Transverse colon (tissue), 4 donors: Measurements from ENCODE around the gene HOXB4. TPM values are rescaled to one million over a fixed set of nuclear protein-coding genes. Genes with fewer than 3 reads are reported as not detected.

Source experiments
- DNase-seq: peaks from one replicate; pipeline ENCODE4 v3.0.0-alpha.2; 2019
- H3K27ac ChIP-seq, 4 donors: fragments of 200-600 bp; sonication (generic); 2 replicates each; pipeline ENCODE4 v1.5.1; 2016 to 2018; ENCODE audit warnings: inconsistent platforms in 4 of 4
- H3K27me3 ChIP-seq: fragments of 200-600 bp; sonication (generic); 2 replicates; pipeline ENCODE4 v1.5.1; 2017; ENCODE audit warnings: inconsistent platforms
- H3K36me3 ChIP-seq, 4 donors: fragments of 200-600 bp; sonication (generic); 2 replicates each; pipeline ENCODE4 v1.5.1; 2017 to 2019; ENCODE audit warnings: inconsistent platforms in 4 of 4
- H3K4me1 ChIP-seq, 4 donors: fragments of 200-600 bp; sonication (generic); 2 replicates each; pipeline ENCODE4 v1.5.1; 2017 to 2020; ENCODE audit warnings: inconsistent platforms in 4 of 4
- H3K4me3 ChIP-seq, 4 donors: fragments of 200-600 bp; sonication (generic); 1 replicate in 1 of 4; 2 replicates in 3 of 4; pipeline versions ENCODE4 v1.5.1 to v1.6.1; 2017 to 2019; ENCODE audit warnings: inconsistent platforms in 4 of 4
- H3K9me3 ChIP-seq, 2 donors: fragments of 200-600 bp; sonication (generic); 2 replicates each; pipeline ENCODE4 v1.5.1; 2017 to 2019; ENCODE audit warnings: inconsistent platforms in 2 of 2
- EP300 ChIP-seq: sonication (generic); formaldehyde crosslinking; IDR thresholded peaks from one replicate; pipeline ENCODE4 v1.6.1; 2017; ENCODE audit warnings: antibody characterized with exemption, low read depth
- POLR2A ChIP-seq: fragments of 450-650 bp; IDR thresholded peaks from one replicate; pipeline ENCODE4 v1.6.1; 2016; ENCODE audit warnings: antibody characterized with exemption, mild to moderate bottlenecking, moderate library complexity
- POLR2AphosphoS5 ChIP-seq, 3 donors: sonication (generic); formaldehyde crosslinking; IDR thresholded peaks; one replicate each; pipeline ENCODE4 v1.6.1; 2016; ENCODE audit warnings: antibody characterized with exemption in 3 of 3
- WGBS, 2 donors: methylation state at CpG; one replicate each; pipeline ENCODE4 v1.1.5; 2018; ENCODE audit warnings: low coverage in 1 of 2; 5-methylcytosine and 5-hydroxymethylcytosine counted together
- in situ Hi-C, 4 donors: fragments of 200-750 bp; cut with MboI; loops; one replicate each; pipeline versions ENCODE4 v1.15.0 to v1.15.1; 2017; ENCODE audit warnings: low sequenced_read_pairs in 3 of 4, low pct_ligation_motif_present in 1 of 4, low pct_unique_long_range_greater_than_20kb in 1 of 4
- intact Hi-C: fragments of 100-400 bp; cut with DNase I; formaldehyde crosslinking; loops from one replicate; pipeline ENCODE4 v1.15.1; 2023; ENCODE audit warnings: low total_unique reads
- total RNA-seq, 4 donors: library from RNA; depleted of rRNA; stranded (reverse); fragments of >200 nt; gene quantifications; one replicate each; pipeline ENCODE4 v1.1.0, GENCODE V29; 2016
- TF ChIP-seq, protein P1 (sequence below), 5 experiments: fragments of 200-600 bp in 3 of 5; fragments of 450-650 bp in 2 of 5; sonication (generic) in 3 of 5; IDR thresholded peaks; 1 replicate in 2 of 5; 2 replicates in 3 of 5; pipeline ENCODE4 v1.5.1; 2016 to 2017; ENCODE audit warnings: antibody characterized with exemption in 5 of 5, inconsistent platforms in 3 of 5, mild to moderate bottlenecking in 2 of 5, moderate library complexity in 1 of 5

HOXB4 gene
- total RNA-seq, 4 donors from 2014 or later = 1.9 to 4.8 (median 2.0) TPM; not detected in 1

- intact Hi-C loops (no loop called here), in situ Hi-C loops (no loop called here)
- Histone ChIP-seq H3K27me3 (no peaks in the 10 kb centered on the region), H3K36me3 (no peaks in the 10 kb centered on the region), H3K9me3 (no peaks in the 10 kb centered on the region), H3K27ac (peak overlapping the region; percentile 89 to 95 (median 94)), H3K4me3 (no peak overlapping the region), H3K4me1 (peaks cover 48 to 95% (median 70%) of the 10 kb centered on the region in 4 donors)
- WGBS, 2 donors = 58 to 63% methylated on average over 6 to 15 of the region's 15 CpGs
- no peak for DNase-seq
- TF ChIP-seq POLR2A (no peak), POLR2AphosphoS5 (IDR thresholded peaks at IDR 0.05) (no peak), EP300 (no peak)
- TF ChIP-seq, protein P1, sequence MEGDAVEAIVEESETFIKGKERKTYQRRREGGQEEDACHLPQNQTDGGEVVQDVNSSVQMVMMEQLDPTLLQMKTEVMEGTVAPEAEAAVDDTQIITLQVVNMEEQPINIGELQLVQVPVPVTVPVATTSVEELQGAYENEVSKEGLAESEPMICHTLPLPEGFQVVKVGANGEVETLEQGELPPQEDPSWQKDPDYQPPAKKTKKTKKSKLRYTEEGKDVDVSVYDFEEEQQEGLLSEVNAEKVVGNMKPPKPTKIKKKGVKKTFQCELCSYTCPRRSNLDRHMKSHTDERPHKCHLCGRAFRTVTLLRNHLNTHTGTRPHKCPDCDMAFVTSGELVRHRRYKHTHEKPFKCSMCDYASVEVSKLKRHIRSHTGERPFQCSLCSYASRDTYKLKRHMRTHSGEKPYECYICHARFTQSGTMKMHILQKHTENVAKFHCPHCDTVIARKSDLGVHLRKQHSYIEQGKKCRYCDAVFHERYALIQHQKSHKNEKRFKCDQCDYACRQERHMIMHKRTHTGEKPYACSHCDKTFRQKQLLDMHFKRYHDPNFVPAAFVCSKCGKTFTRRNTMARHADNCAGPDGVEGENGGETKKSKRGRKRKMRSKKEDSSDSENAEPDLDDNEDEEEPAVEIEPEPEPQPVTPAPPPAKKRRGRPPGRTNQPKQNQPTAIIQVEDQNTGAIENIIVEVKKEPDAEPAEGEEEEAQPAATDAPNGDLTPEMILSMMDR (IDR thresholded peaks at IDR 0.05) = peak in 2 of 5 experiments; percentile 24 to 29
Measured at GRCh38 chr17:48561884-48562810, 16.0 kb downstream of the HOXB4 start.

GRCh38 chr17:48559840-48560817 is 18.0 kb downstream of the HOXB4 start:
- intact Hi-C loops = no loop called here
- H3K27me3 ChIP-seq = no peaks in the 10 kb centered on the region
- TF ChIP-seq POLR2AphosphoS5 (IDR thresholded peaks at IDR 0.05) = peak in 1 of 3 donors; percentile 21
- TF ChIP-seq EP300 = no peak

GRCh38 chr17:48559122-48559839 is 18.9 kb downstream of the HOXB4 start:
- Histone ChIP-seq H3K4me1 (peaks cover 43 to 93% (median 74%) of the 10 kb centered on the region in 4 donors), H3K9me3 (no peaks in the 10 kb centered on the region), H3K27ac (peak overlapping the region; percentile 89 to 95 (median 94)), H3K27me3 (no peaks in the 10 kb centered on the region), H3K4me3 (no peak overlapping the region), H3K36me3 (no peaks in the 10 kb centered on the region)
- no peak for TF ChIP-seq POLR2AphosphoS5 (IDR thresholded peaks at IDR 0.05)
- no peak for TF ChIP-seq EP300
- no peak for TF ChIP-seq POLR2A
- TF ChIP-seq, protein P1 (IDR thresholded peaks at IDR 0.05) = no peak
- intact Hi-C loops = no loop called here
- no peak for DNase-seq
- in situ Hi-C loops = no loop called here
- 73 to 76% methylated on average over 8 to 16 of the region's 16 CpGs for WGBS, 2 donors

More at GRCh38 chr17:48559840-48560817, 18.0 kb downstream of the HOXB4 start:
- Histone ChIP-seq H3K9me3 (no peaks in the 10 kb centered on the region), H3K4me3 (no peak overlapping the region), H3K27ac (peak overlapping the region; percentile 89 to 95 (median 94)), H3K36me3 (no peaks in the 10 kb centered on the region), H3K4me1 (peaks cover 43 to 95% (median 74%) of the 10 kb centered on the region in 4 donors)
- 29 to 68% methylated on average over 1 to 14 of the region's 14 CpGs for WGBS, 2 donors
- in situ Hi-C loops = no loop called here
- DNase-seq = no peak

DNA sequence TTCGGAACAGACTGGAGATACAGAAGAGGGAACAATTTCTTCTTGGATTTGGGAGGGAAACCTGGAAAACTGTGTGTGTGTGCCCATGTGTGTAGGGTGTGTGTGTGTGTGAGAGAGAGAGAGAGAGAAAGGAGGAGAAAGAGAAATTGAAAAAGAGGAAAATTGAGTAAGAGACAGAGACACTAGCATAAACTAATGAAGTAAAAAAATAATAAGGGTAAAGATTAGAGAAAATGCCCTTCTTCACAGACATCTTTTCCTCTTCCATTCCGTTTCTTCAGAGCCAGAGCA is 19.4 kb downstream of the HOXB4 start:
- H3K4me1 ChIP-seq = peaks cover 45 to 92% (median 74%) of the 10 kb centered on the region in 4 donors
- no peaks in the 10 kb centered on the region for H3K36me3 ChIP-seq
- H3K27ac ChIP-seq = peak overlapping the region; percentile 89 to 95 (median 94)
- 72 to 86% methylated on average over 2 of the region's 2 CpGs for WGBS, 2 donors
- no peak overlapping the region for H3K4me3 ChIP-seq
- H3K27me3 ChIP-seq = no peaks in the 10 kb centered on the region
- TF ChIP-seq POLR2AphosphoS5 (IDR thresholded peaks at IDR 0.05) (no peak), POLR2A (no peak), EP300 (no peak)
- TF ChIP-seq, protein P1 (IDR thresholded peaks at IDR 0.05) = no peak
- no peak for DNase-seq
- H3K9me3 ChIP-seq = no peaks in the 10 kb centered on the region
- intact Hi-C loops (no loop called here), in situ Hi-C loops (no loop called here)
